Measurements from ENCODE around the gene WDR59. TPM values are rescaled to one million over a fixed set of nuclear protein-coding genes. Genes with fewer than 3 reads are reported as not detected.

The WDR59 gene
- total RNA-seq, 6 experiments from 2014 or later = 32.1 to 39.8 (median 37.3) TPM

GRCh38 chr16:74929636-74930035 is 55.3 kb downstream of the WDR59 start:
- Mint-ChIP-seq H3K9me3 (no peaks in the 10 kb centered on the region), H3K4me1 (ENCODE audit: low read depth) (no peaks in the 10 kb centered on the region), H3K27me3 (ENCODE audit: insufficient read depth) (peaks cover 1% of the 10 kb centered on the region; the same call in 1 of the 2 replicates), H3K36me3 (ENCODE audit: low read depth) (peaks cover 8% of the 10 kb centered on the region), H3K4me3 (no peak overlapping the region), H3K27ac (no peak overlapping the region)
- TF ChIP-seq CTCF (IDR thresholded peaks at IDR 0.05) = no peak
- DNase-seq = no peak

- H3K27ac Mint-ChIP-seq = no peak overlapping the region
- no peaks in the 10 kb centered on the region for H3K4me1 Mint-ChIP-seq (ENCODE audit: low read depth)
- TF ChIP-seq CTCF (IDR thresholded peaks at IDR 0.05) = no peak
- DNase-seq = no peak
- H3K4me3 Mint-ChIP-seq = no peak overlapping the region
- H3K27me3 Mint-ChIP-seq (ENCODE audit: insufficient read depth) = peaks cover 1% of the 10 kb centered on the region; the same call in 1 of the 2 replicates
- peaks cover 10% of the 10 kb centered on the region for H3K36me3 Mint-ChIP-seq (ENCODE audit: low read depth)
- H3K9me3 Mint-ChIP-seq = no peaks in the 10 kb centered on the region
Observed at GRCh38 chr16:74926805-74927204, 58.1 kb downstream of the WDR59 start.

- no peaks in the 10 kb centered on the region for H3K9me3 Mint-ChIP-seq
- H3K4me1 Mint-ChIP-seq (ENCODE audit: low read depth) = no peaks in the 10 kb centered on the region
- H3K36me3 Mint-ChIP-seq (ENCODE audit: low read depth) = peaks cover 12% of the 10 kb centered on the region
- H3K27ac Mint-ChIP-seq = no peak overlapping the region
- no peak for DNase-seq
- peaks cover 1% of the 10 kb centered on the region; the same call in 1 of the 2 replicates for H3K27me3 Mint-ChIP-seq (ENCODE audit: insufficient read depth)
- H3K4me3 Mint-ChIP-seq = no peak overlapping the region
- no peak for TF ChIP-seq CTCF (IDR thresholded peaks at IDR 0.05)
Observed at GRCh38 chr16:74923766-74924460, 61.0 kb downstream of the WDR59 start.

GRCh38 chr16:74922150-74923138 is 62.5 kb downstream of the WDR59 start:
- H3K9me3 Mint-ChIP-seq = no peaks in the 10 kb centered on the region
- DNase-seq = no peak
- no peaks in the 10 kb centered on the region for H3K27me3 Mint-ChIP-seq (ENCODE audit: insufficient read depth)
- no peak overlapping the region for H3K4me3 Mint-ChIP-seq
- H3K4me1 Mint-ChIP-seq (ENCODE audit: low read depth) = no peaks in the 10 kb centered on the region
- no peak overlapping the region for H3K27ac Mint-ChIP-seq
- peaks cover 18% of the 10 kb centered on the region for H3K36me3 Mint-ChIP-seq (ENCODE audit: low read depth)
- TF ChIP-seq CTCF (IDR thresholded peaks at IDR 0.05) = no peak

- Mint-ChIP-seq H3K9me3 (no peaks in the 10 kb centered on the region), H3K4me1 (ENCODE audit: low read depth) (no peaks in the 10 kb centered on the region), H3K4me3 (no peak overlapping the region), H3K27ac (no peak overlapping the region), H3K36me3 (ENCODE audit: low read depth) (peaks cover 18% of the 10 kb centered on the region), H3K27me3 (ENCODE audit: insufficient read depth) (no peaks in the 10 kb centered on the region)
- TF ChIP-seq CTCF (IDR thresholded peaks at IDR 0.05) = no peak
- DNase-seq = no peak
Observed at GRCh38 chr16:74921051-74921450, 63.9 kb downstream of the WDR59 start.
